ENCODE measurements around the gene RPS15. TPM values are rescaled to one million over a fixed set of nuclear protein-coding genes. Genes with fewer than 3 reads are reported as not detected.

The RPS15 gene
- 311 and 346 TPM in 2 replicates for total RNA-seq

DNA sequence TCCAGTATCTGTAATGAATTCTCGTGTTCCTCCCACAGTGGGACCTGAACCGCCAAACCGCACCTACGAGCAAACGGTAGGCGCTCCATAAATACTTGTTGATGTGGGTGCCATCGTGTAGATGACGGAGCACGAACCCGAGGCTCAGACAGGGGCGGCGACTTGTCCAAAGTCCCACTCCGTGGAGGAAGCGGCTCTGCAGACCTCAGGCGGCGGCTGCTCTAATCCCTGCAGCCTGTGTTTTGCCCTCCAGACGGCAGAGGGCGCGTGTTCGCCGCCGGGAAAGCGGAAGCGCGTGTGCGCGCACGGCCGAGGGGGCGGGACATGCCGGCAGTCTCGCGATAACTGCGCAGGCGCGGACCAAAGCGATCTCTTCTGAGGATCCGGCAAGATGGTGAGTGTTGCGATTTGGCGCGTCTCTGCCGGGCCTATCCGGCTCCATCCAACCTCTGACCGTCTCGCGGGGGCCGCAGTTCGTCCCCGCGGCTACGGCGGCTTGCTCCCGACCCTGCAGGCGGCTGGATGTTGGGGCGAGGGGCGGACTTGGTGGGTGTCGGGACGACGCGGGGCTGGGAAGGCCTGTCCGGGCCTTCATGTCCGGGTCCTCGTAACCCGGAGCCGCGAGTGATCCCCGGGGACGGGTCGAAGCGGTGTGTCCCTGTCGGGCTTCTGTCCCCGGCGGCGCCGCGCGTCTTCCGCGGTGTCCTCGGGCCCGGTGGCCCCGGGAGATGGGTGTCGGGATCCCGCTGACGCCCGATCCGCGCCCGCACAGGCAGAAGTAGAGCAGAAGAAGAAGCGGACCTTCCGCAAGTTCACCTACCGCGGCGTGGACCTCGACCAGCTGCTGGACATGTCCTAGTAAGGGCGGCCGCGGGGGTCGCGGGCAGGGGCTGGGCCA lies at the start of gene RPS15:
Gene RPS15 (plus strand): TSS at position 362 of the 898 bp plus-strand sequence. CDS start 30 bp downstream, at position 392.

DNA sequence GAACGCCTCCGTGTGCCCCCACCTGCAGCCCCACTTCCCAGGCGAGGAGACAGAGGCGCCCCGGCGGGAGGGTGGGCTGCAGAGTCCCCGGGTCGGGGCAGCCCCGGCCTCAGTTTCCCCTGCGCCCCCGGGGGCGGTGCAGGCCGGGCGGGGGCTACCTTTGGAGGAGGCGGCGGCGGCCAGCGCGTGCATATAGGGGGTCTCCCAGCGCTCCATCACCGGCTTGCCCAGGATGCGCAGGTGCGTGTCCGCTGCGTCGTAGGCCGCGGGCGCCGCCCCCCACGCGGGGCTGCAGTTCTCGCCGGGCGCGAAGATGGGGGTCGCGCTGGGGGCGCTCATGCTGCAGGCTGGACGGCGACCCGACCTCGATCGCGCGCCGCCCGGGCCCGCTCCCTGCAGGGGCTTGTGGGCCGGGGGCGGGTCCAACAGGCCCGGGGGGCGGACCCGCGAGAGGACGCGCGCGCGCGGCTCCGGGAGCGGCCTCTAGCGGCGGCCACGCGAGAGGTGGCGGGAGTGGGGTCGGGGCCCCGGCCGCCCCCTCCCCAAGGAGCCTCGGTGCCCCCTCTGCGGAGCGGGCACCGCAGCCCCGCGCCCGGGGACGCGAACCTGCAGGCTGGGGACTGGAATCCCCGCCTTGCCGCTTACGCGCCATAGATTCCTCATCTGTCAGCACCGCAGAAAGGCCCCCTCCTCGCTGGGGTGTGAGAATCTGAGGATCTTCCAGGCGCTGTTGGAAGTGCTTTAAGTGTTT lies 36.9 kb upstream of the RPS15 start, which contains the start of gene GAMT:
Gene GAMT (minus strand): TSS at position 405 of the 751 bp plus-strand sequence. CDS start 66 bp downstream, at position 339.

DNA sequence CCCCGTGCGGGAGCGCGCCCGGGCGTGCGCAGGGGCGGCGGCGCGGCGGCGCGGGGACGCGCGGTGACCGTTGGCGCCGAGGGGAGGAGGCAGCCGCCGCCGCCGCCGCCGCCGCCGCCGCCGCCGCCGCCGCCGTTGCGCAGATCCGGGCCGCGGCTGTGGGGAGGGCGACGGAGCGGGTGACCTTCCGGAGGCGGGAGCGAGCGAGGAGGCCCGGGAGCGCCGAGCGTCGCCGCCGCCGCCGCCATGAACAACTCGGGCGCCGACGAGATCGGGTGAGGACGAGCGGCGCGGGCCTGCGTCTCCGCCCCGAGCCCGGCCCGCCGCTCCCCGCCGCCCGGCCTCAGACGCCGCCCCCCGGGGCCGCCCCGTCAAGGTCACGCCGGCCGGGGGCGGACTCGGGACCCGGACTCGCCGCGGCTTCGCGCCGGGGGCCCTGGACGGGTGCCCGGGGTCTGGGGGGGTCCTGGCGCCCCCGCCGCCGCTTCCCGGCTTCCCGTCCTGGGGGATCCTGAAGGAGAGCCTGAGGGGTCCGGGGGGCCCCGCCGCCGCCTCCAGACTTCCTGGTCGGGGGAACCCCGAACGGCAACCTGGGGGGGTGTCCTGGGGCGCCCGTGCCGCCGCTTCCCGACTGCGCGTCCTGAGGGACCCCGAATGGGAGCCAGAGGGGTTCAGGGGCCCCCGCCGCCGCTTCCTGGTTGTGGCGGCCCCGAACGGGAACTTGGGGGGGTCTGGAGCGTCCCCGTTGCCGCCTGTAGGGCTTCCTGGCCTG lies 30.5 kb upstream of the RPS15 start, which contains the start of gene DAZAP1:
Gene DAZAP1 (plus strand): TSS at position 59 of the 772 bp plus-strand sequence. CDS start 188 bp downstream, at position 247.

DNA sequence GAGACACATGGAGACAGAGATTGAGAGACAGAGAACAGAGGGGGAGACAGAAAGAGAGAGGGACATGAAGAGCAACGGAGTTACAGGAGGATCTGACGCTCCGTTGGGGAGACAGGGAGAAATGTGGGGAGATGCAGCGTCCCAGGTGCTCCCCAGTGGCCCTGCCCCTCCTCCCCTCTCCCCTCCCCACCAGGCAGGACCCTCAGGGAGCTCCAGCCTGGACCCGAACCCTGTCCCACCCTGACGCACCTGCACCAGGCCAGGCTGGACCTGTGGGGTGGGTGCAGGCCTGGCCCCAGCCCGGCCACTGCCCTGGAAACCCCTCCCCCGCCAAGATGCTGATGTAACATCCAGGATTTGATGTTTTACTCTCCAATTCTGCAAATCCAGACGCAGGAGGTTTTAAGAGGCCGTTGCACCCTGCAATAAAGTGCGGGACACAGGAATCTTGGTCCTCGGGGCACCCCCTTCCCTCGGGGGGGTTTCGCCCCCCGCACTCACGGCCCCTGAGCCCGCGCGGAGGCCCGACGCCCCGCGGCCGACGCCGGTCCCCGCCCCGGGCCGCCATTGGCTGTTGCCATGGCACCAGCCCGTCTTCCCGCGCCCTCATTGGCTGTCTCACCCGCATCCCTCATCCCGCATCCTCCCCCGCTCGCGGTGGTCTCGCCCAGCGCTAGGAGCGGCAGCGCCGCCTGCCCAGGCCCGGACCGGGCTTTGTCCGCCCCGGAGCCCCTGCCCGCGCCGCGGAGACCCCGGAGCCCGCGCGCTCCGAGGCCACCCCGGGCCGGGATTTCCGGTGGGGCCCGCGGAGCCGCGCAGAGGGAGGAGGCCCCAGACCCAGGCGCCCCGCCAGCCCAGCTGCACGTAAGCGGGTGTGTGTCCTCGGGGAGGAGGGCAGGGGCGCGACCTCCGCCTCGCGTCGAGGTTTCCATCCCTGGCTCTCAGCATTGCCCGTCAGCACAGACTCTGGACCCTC lies 11.6 kb downstream of the RPS15 start, which contains the start of gene APC2:
Gene APC2 (plus strand): TSS at position 655 of the 976 bp plus-strand sequence. CDS start 2,881 bp downstream, outside the sequence.

DNA sequence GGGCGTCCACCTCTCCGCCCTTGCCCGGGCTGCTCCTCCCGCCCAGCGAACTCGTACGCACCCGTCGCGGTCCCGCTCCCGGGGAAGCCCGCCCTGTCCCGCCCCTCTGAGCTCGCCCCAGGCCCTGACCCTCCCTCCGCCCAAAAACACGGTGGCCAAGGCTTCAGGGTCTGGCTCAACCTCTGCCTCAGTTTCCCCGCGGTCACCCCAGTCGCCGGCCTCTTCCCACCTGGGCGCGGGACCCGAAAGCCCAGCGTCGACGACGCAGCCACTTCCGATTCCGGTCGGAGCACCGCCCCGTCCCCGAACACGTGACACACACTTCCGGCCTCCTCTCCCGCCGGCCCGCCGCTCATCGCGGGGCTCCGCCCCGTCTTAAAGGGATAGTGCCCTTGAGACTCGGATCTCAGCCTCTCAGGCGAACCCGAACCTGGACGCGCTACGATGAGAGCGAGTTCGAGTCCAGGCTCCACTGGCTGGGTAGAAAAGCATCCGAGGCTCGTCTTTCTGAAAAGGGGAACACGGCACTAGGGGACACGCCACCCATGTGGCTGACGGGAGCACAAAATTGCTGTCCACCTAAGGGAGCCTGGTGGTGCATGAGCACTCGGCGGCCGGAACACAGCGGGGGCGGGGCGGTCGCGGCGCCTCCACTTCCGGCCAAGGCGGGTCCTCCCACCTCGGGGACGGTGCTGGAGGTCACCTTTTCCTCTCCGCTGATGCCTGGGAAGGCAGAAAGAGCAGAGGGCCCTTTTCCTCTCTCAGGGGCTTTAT lies 40.9 kb downstream of the RPS15 start, which contains the start of gene C19orf25:
Gene C19orf25 (minus strand): TSS at position 282 of the 774 bp plus-strand sequence. CDS start 312 bp downstream, outside the sequence.

Other genes with a start within 250 kb of the RPS15 start
- 76.9 and 77.2 TPM in 2 replicates for gene STK11, start 232.6 kb upstream of the RPS15 start, total RNA-seq
- 2.3 and 7.7 TPM in 2 replicates for gene CBARP, start 200.4 kb upstream of the RPS15 start, total RNA-seq
- 24.0 and 32.8 TPM in 2 replicates for gene ATP5F1D, start 196.6 kb upstream of the RPS15 start, total RNA-seq
- 22.4 and 28.5 TPM in 2 replicates for gene MIDN, start 189.8 kb upstream of the RPS15 start, total RNA-seq
- gene CIRBP, start 169.1 kb upstream of the RPS15 start, total RNA-seq = 88.7 and 88.8 TPM in 2 replicates
- gene FAM174C, start 162.9 kb upstream of the RPS15 start, total RNA-seq = 19.2 and 33.3 TPM in 2 replicates
- not detected in 2 replicates for gene EFNA2, start 152.5 kb upstream of the RPS15 start, total RNA-seq
- gene NDUFS7, start 54.5 kb upstream of the RPS15 start, total RNA-seq = 46.2 and 51.7 TPM in 2 replicates
- 26.1 and 38.8 TPM in 2 replicates for gene GAMT, start 36.9 kb upstream of the RPS15 start, total RNA-seq
- gene DAZAP1, start 30.8 kb upstream of the RPS15 start, total RNA-seq = 46.5 and 63.6 TPM in 2 replicates
- 0.13 and 0.20 TPM in 2 replicates for gene APC2, start 11.7 kb downstream of the RPS15 start, total RNA-seq
- gene C19orf25, start 40.8 kb downstream of the RPS15 start, total RNA-seq = 26.7 and 33.0 TPM in 2 replicates
- 0.92 and 1.4 TPM in 2 replicates for gene PCSK4, start 52.0 kb downstream of the RPS15 start, total RNA-seq
- 1.0 and 2.1 TPM in 2 replicates for gene REEP6, start 52.8 kb downstream of the RPS15 start, total RNA-seq
- 4.6 and 8.1 TPM in 2 replicates for gene ADAMTSL5, start 74.6 kb downstream of the RPS15 start, total RNA-seq
- 0.13 TPM in 1 of 2 replicates, not detected in the other for gene PLK5, start 85.7 kb downstream of the RPS15 start, total RNA-seq
- 27.8 and 50.2 TPM in 2 replicates for gene MEX3D, start 129.9 kb downstream of the RPS15 start, total RNA-seq
- 94.9 and 124 TPM in 2 replicates for gene MBD3, start 154.5 kb downstream of the RPS15 start, total RNA-seq
- gene UQCR11, start 167.1 kb downstream of the RPS15 start, total RNA-seq = 51.2 and 62.7 TPM in 2 replicates
- gene TCF3, start 214.2 kb downstream of the RPS15 start, total RNA-seq = 62.4 and 117 TPM in 2 replicates

Data from smooth muscle cell of the pulmonary artery (primary cell).